OCI-LY1 (cell line): ENCODE measurements around the gene CCR5AS.

Experiments
- CTCF ChIP-seq: fragments of 200-600 bp; sonication (generic), shearing (Covaris generic); IDR thresholded peaks from 2 replicates; pipeline ENCODE4 v1.5.1; 2017; ENCODE audit warnings: mild to moderate bottlenecking, antibody characterized with exemption, low read length, moderate library complexity, mixed read lengths
- EZH2 ChIP-seq: fragments of 200-600 bp; sonication (generic), shearing (Covaris generic); IDR thresholded peaks from 2 replicates; pipeline ENCODE4 v1.8.0; 2017; ENCODE audit warnings: borderline replicate concordance, mixed run types, mild to moderate bottlenecking, antibody characterized with exemption, low read length, moderate library complexity, mixed read lengths

GRCh38 chr3:46367811-46368210, 39.1 kb downstream of the CCR5AS start:
- no peak for TF ChIP-seq EZH2
- no peak for TF ChIP-seq CTCF
